NCI-H1105 (cell line): ENCODE results near the gene OSMR.

ENCODE experiments used
- DNase-seq: peaks from one replicate; lab custom pipeline; 2025; lab: John Stamatoyannopoulos, UW

The OSMR gene

GRCh38 chr5:38926121-38926520 is 80.3 kb downstream of the OSMR start:
- no peak for DNase-seq

GRCh38 chr5:38927470-38927869 is 81.7 kb downstream of the OSMR start:
- no peak for DNase-seq

- no peak for DNase-seq
Measured at GRCh38 chr5:38929838-38930237, 84.0 kb downstream of the OSMR start.

GRCh38 chr5:38931731-38932130 is 85.9 kb downstream of the OSMR start:
- no peak for DNase-seq

- DNase-seq: no peak
Measured at GRCh38 chr5:38932854-38933408, 87.1 kb downstream of the OSMR start.

- DNase-seq: no peak
Measured at GRCh38 chr5:38935437-38935836, 89.6 kb downstream of the OSMR start.

- no peak for DNase-seq
Measured at GRCh38 chr5:38936269-38936668, 90.5 kb downstream of the OSMR start.

GRCh38 chr5:38938424-38938823 is 92.6 kb downstream of the OSMR start:
- DNase-seq: no peak

- DNase-seq: no peak
Measured at GRCh38 chr5:38938973-38939372, 93.2 kb downstream of the OSMR start.

- no peak for DNase-seq
Measured at GRCh38 chr5:38940230-38940858, 94.5 kb downstream of the OSMR start.

- no peak for DNase-seq
Measured at GRCh38 chr5:38941912-38942311, 96.1 kb downstream of the OSMR start.

GRCh38 chr5:38944282-38944681 is 98.5 kb downstream of the OSMR start:
- no peak for DNase-seq

GRCh38 chr5:38948501-38948900 is 102.7 kb downstream of the OSMR start:
- DNase-seq: no peak

- no peak for DNase-seq
Measured at GRCh38 chr5:38953426-38954012, 107.7 kb downstream of the OSMR start.

GRCh38 chr5:38961691-38962090 is 115.9 kb downstream of the OSMR start:
- no peak for DNase-seq

- DNase-seq: no peak
Measured at GRCh38 chr5:38968665-38969064, 122.9 kb downstream of the OSMR start.

GRCh38 chr5:38978036-38978435 is 132.2 kb downstream of the OSMR start:
- DNase-seq: no peak

- no peak for DNase-seq
Measured at GRCh38 chr5:38979535-38979934, 133.7 kb downstream of the OSMR start.
